Measurements from ENCODE around the gene ERGIC3. TPM values are rescaled to one million over a fixed set of nuclear protein-coding genes. Genes with fewer than 3 reads are reported as not detected.
A peak's percentile ranks its signal among the peaks of the same experiment; 100 is the strongest.
"Not testable (repeated sequence)": the region's sequence is repeated elsewhere in the genome, so short reads cannot be mapped to it uniquely, and the experiment has no call there.

ERGIC3 gene
- total RNA-seq, 4 donors from 2014 or later: 124 to 310 (median 195) TPM

GRCh38 chr20:35539756-35540212 lies 2.1 kb upstream of the ERGIC3 start:
- H3K4me1 ChIP-seq: peaks cover 0 to 3% of the 10 kb centered on the region in 2 donors
- no peak overlapping the region for H3K27ac ChIP-seq
- no peak for DNase-seq
- H3K27me3 ChIP-seq: no peaks in the 10 kb centered on the region
- intact Hi-C loops (cut with DNase I; ENCODE audit: low total_unique reads): no loop called here
- no peak overlapping the region for H3K4me3 ChIP-seq
- H3K36me3 ChIP-seq: no peaks in the 10 kb centered on the region
- TF ChIP-seq CTCF (IDR thresholded peaks at IDR 0.05) (no peak), POLR2A (IDR thresholded peaks at IDR 0.05) (no peak)
- H3K9me3 ChIP-seq: no peaks in the 10 kb centered on the region

- no peaks in the 10 kb centered on the region for H3K36me3 ChIP-seq
- H3K4me3 ChIP-seq: peak overlapping the region; percentile 65 to 71
- no peak for DNase-seq
- intact Hi-C loops (cut with DNase I; ENCODE audit: low total_unique reads): no loop called here
- H3K4me1 ChIP-seq: peaks cover 0 to 3% of the 10 kb centered on the region in 2 donors
- no peaks in the 10 kb centered on the region for H3K9me3 ChIP-seq
- no peak overlapping the region for H3K27ac ChIP-seq
- H3K27me3 ChIP-seq: no peaks in the 10 kb centered on the region
- TF ChIP-seq CTCF (IDR thresholded peaks at IDR 0.05) (no peak), POLR2A (IDR thresholded peaks at IDR 0.05) (no peak)
Measured at GRCh38 chr20:35541118-35541782, 628 bp upstream of the ERGIC3 start.

GRCh38 chr20:35542990-35543389 lies 1.1 kb downstream of the ERGIC3 start:
- H3K36me3 ChIP-seq: no peaks in the 10 kb centered on the region

GRCh38 chr20:35544436-35544835 lies 2.6 kb downstream of the ERGIC3 start:
- Histone ChIP-seq H3K4me3 (no peak overlapping the region), H3K27ac (no peak overlapping the region), H3K36me3 (no peaks in the 10 kb centered on the region)

More at GRCh38 chr20:35542990-35543389, 1.1 kb downstream of the ERGIC3 start:
- H3K4me1 ChIP-seq: peaks cover 0 to 3% of the 10 kb centered on the region in 2 donors
- no peak overlapping the region for H3K27ac ChIP-seq
- intact Hi-C loops (cut with DNase I; ENCODE audit: low total_unique reads): no loop called here
- no peak overlapping the region for H3K4me3 ChIP-seq
- DNase-seq: no peak
- no peak for TF ChIP-seq CTCF (IDR thresholded peaks at IDR 0.05)
- TF ChIP-seq POLR2A (IDR thresholded peaks at IDR 0.05): no peak
- H3K9me3 ChIP-seq: no peaks in the 10 kb centered on the region
- no peaks in the 10 kb centered on the region for H3K27me3 ChIP-seq

GRCh38 chr20:35544941-35545340 lies 3.1 kb downstream of the ERGIC3 start:
- H3K9me3 ChIP-seq; H3K36me3 ChIP-seq; H3K4me1 ChIP-seq; intact Hi-C loops (cut with DNase I; ENCODE audit: low total_unique reads); H3K27ac ChIP-seq; H3K4me3 ChIP-seq; H3K27me3 ChIP-seq; DNase-seq: not testable (repeated sequence)

More at GRCh38 chr20:35544436-35544835, 2.6 kb downstream of the ERGIC3 start:
- TF ChIP-seq POLR2A (IDR thresholded peaks at IDR 0.05): no peak
- no peak for TF ChIP-seq CTCF (IDR thresholded peaks at IDR 0.05)
- Histone ChIP-seq H3K4me1 (peaks cover 0 to 3% of the 10 kb centered on the region in 2 donors), H3K27me3 (no peaks in the 10 kb centered on the region), H3K9me3 (no peaks in the 10 kb centered on the region)
- intact Hi-C loops (cut with DNase I; ENCODE audit: low total_unique reads): no loop called here
- DNase-seq: no peak
